Mucosa of gallbladder (tissue), 1 donor: ENCODE data around the gene UBR3. TPM values are rescaled to one million over a fixed set of nuclear protein-coding genes. Genes with fewer than 3 reads are reported as not detected.
"Not testable (repeated sequence)": the region's sequence is repeated elsewhere in the genome, so short reads cannot be mapped to it uniquely, and the experiment has no call there.

Experiments used
- DNase-seq: peaks from one replicate; pipeline ENCODE4 v3.0.0-alpha.2; 2020; ENCODE audit warnings: low spot score
- total RNA-seq: library from RNA; stranded (reverse); gene quantifications from one replicate; pipeline ENCODE4 v1.2.1, GENCODE V29; 2021
- donor health status: DM: no; HTN: no; CAD: no.

UBR3 gene
- total RNA-seq, 1 donor from 2014 or later = 39.0 TPM

DNA sequence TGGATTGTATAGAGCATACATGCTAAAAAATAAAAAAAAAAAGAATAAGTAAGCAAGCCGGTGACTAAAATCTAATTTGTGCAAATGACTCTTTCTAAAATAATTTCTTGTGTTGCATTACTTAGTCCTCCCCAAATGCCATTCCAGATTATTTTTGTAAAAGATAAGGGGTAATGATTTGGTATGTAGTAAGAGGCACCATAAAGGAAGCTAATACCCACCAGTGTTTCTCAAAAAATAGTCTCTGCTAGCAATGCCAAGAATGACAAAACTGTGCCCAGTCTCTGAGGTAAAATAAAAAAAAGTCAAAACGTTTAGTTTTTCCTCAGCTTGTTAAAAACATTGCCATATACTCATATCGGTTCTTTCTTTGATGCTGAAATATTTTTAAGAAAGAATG lies 5.2 kb upstream of the UBR3 start:
- DNase-seq = no peak

GRCh38 chr2:169822785-169823392 lies 4.4 kb upstream of the UBR3 start:
- DNase-seq = no peak

DNA sequence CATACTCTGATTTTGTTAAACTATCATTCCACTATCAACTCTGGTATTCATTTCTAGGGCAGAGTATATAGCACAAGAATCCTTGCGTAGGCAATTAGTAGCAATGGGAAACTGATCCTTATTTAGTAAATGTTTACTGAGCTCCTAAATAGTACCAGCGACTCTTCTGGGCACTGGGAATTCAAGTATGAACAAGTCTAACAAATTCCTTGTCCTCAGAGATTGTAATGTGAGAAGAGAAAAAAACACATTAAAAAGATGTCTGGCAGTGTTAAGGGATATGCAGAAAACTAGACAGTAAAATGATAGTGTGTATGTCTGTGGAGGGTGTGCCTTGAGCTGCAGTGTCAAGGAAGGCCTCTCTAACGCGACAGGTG lies 3.3 kb upstream of the UBR3 start:
- DNase-seq = no peak

DNA sequence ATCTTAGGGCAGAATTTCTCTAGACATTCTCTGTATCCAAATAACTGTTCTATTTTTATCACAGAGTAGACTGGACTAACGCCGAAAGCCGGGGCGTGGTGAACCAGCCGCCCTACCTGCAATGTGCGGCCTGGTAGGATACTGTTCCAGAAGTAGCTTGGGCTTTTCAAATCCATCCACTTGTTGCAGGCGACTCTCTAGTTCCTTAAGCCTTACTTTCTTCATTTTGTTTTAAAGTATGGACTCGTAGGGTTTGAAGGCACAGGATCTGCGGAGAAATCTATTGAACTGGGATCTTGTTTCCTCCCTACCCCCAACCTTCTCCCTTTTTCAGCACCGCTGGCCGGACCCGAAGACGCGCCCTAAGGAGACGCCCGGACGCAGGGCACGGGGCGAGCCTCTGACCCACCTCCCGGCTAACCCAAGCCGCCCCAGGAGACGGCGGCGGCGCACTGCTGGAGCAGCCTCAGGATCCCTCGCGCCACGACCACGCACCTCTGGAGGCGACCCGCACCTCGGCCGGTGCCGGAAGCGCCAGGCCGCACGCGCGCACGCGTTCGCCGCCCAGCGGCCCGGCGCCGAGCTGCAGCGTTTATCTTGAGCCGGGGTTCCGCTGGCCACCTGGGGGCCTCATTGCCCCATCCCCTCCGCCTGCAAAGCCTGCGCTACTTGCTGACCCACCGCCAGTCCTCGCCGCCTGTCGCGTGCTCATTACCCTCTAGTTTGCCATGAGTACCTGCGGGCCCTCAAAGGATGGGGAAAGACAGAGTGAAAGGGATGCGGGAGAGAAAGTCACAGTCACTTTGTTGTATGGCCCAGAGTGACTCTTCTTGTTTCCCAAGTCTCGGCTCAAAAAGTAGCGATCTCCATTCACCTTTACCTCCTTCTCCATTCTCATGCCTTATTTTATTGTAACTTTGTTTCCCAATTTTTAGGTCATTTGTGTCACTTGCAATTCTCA lies 2.6 kb upstream of the UBR3 start, which contains the start of gene METTL5:
Gene METTL5 (minus strand): TSS at position 533 of the 961 bp plus-strand sequence. CDS start 308 bp downstream, at position 225.
- DNase-seq = peak; percentile 81

DNA sequence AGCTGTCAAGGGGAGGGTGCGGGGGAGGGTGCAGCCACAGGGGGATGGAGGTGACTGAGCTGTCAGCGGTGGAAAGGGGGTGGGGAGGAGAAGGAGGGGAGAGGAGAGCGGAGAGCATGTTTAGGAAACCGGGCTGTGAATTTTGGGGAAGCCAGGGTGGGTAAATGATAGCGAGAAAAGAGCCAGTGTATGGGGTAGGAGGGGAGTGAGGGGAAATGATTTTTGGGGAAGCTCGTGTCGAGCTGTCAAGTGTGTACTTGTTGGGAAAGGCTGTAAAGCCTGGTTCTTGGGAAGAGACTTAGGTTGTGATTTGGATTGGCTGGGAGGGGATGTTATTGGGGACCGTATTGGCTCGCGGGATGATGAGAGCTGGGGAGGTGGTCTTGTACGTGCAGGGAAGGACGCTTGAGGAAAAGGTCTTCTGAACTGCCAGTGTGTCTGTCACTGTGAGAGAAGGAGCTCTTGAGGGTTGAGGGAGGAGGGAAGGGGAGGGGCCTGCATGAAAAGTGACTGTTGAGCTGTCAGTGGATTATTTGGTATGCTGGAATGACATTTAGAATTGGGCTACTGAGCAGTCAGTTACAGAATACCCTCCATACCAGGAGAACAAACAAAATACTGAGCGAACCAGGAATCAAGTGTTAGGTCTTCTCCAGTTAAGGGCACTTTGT lies 1.0 kb downstream of the UBR3 start:
- no peak for DNase-seq

DNA sequence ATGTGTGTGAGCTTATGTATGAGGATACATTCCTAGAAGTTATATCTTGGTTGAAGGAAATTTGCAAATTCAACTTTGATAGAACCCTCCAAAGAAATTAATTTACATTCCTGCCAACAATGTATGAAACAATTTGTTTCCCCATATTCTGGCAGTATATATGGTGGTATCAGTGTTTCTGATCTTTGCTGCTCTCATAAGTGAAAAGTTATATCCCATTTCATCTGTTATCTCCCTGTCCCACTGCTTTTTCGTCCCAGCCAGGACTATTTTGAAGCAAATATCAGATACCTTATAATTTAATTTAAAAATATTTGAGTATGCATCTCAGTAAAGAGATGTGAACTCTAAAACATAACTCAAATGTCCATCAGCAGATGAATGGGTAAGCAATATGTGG lies 7.1 kb downstream of the UBR3 start:
- DNase-seq = no peak

GRCh38 chr2:169838743-169839489 lies 11.7 kb downstream of the UBR3 start:
- DNase-seq = no peak

- DNase-seq = no peak
Observed at GRCh38 chr2:169839954-169840746, 12.9 kb downstream of the UBR3 start.

DNA sequence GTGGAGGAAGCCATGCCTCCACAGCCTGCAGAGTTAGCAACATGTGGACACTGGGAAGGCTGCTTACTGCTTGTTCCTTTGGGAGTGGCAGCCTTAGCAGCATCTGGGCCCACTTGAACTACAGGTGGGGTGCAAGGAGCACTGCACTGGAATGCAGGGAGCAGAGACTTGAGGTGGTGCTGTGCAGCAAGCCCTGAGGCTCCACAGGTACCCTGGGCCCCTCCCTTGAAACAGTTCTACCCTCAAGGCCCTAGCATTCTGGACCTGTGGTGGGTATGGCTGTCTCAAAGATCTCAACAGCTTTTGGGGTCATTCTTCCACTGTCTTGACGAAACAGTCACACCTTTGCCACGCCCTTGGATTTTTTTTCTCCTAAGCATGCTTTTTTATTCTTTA lies 13.5 kb downstream of the UBR3 start:
- DNase-seq = no peak

- DNase-seq = not testable (repeated sequence)
Observed at GRCh38 chr2:169841625-169842024, 14.4 kb downstream of the UBR3 start.

DNA sequence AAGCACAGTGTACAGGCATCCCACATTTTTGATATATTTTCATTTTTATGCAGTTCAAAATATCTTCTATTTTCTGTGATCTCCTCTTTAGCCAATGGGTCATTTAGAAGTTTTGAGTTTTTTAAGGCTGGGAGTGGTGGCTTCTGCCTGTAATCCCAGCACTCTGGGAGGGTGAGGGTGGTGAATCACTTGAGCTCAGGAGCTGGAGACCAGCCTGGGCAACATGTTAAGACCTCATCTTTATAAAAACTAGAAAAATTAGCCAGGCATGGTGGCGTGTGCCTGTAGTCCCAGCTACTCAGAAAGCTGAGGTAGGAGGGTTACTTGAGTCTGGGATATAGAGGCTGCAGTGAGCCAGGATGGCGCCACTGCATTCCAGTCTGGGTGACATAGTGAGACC lies 17.8 kb downstream of the UBR3 start:
- no peak for DNase-seq

- DNase-seq = not testable (repeated sequence)
Observed at GRCh38 chr2:169848959-169849693, 21.9 kb downstream of the UBR3 start.

DNA sequence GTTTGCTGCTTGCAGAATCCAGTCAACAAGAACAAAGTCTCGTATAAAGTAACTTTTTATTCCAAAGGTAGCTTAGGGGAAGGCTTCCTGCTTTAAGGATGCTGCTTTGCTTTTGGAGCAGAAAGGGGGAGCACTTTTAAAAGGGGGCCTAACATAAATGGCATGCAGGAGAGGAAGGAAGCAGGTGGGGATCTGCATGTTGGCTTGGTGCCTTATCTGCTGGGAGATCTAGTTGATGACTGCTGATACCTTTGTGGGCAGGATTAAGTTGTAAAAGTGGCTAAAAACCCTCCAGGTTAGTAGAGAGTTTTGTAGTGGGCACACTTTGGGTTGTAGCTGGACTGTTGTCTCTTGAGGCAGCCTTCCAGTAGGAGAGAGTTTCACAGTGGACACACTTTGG lies 22.5 kb downstream of the UBR3 start:
- no peak for DNase-seq

- DNase-seq = no peak
Observed at GRCh38 chr2:169853041-169853668, 25.9 kb downstream of the UBR3 start.

- DNase-seq = not testable (repeated sequence)
Observed at GRCh38 chr2:169855281-169856258, 28.3 kb downstream of the UBR3 start.

GRCh38 chr2:169859423-169859822 lies 32.2 kb downstream of the UBR3 start:
- DNase-seq = no peak

DNA sequence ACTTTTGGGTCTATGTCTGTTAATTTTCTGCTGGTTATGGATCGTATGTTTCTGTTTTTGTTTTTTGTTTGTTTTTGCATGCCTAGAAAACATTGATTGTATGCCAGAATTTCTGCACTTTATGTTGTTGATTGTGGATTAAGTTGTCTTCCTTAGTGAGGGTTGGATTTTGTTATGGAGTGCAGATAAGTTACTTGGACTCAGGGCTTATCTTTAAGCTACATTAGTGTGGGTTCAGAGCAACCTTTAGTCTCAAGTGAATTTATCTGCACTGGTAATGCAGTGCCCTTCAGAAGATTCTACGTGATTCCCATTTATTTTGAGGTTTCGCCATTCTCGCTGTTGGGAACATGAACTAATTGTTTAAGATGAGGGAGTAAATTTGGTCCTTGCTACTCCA lies 32.9 kb downstream of the UBR3 start:
- no peak for DNase-seq

GRCh38 chr2:169862816-169863215 lies 35.6 kb downstream of the UBR3 start:
- DNase-seq = no peak

- no peak for DNase-seq
Observed at GRCh38 chr2:169865492-169865891, 38.2 kb downstream of the UBR3 start.
